C4-2B (cell line): ENCODE data around the gene TAMM41.

Experiments
- H3K27ac ChIP-seq: fragments of 450-650 bp; 2 replicates; pipeline ENCODE4 v1.5.1; 2017
- CTCF ChIP-seq: fragments of 450-650 bp; conservative IDR thresholded peaks from 2 replicates; pipeline ENCODE4 v1.5.1; 2017; ENCODE audit warnings: mild to moderate bottlenecking
- ZFX ChIP-seq: fragments of 450-650 bp; IDR thresholded peaks from 2 replicates; pipeline ENCODE4 v1.6.1; 2017

Gene TAMM41

GRCh38 chr3:11845651-11846050, 1.0 kb downstream of the TAMM41 start:
- H3K27ac ChIP-seq, result peak overlapping the region; percentile 83; the same call in 1 of the 2 replicates
- TF ChIP-seq CTCF (no peak), ZFX (no peak)

- H3K27ac ChIP-seq, result no peak overlapping the region
- no peak for TF ChIP-seq CTCF
- TF ChIP-seq ZFX, result no peak
These were observed 1.8 kb downstream of the TAMM41 start for GRCh38 chr3:11844891-11845290.

GRCh38 chr3:11835028-11835639, 11.6 kb downstream of the TAMM41 start:
- H3K27ac ChIP-seq, result no peak overlapping the region
- no peak for TF ChIP-seq ZFX
- peak; percentile 71 for TF ChIP-seq CTCF

GRCh38 chr3:11832981-11833905, 13.4 kb downstream of the TAMM41 start:
- TF ChIP-seq CTCF (no peak), ZFX (no peak)
- no peak overlapping the region for H3K27ac ChIP-seq

- TF ChIP-seq ZFX, result no peak
- TF ChIP-seq CTCF, result no peak
- H3K27ac ChIP-seq, result no peak overlapping the region
These were observed 17.3 kb downstream of the TAMM41 start for GRCh38 chr3:11829416-11829815.

- no peak overlapping the region for H3K27ac ChIP-seq
- TF ChIP-seq CTCF, result no peak
- TF ChIP-seq ZFX, result no peak
These were observed 19.9 kb downstream of the TAMM41 start for GRCh38 chr3:11826628-11827265.

GRCh38 chr3:11825301-11825700, 21.4 kb downstream of the TAMM41 start:
- no peak overlapping the region for H3K27ac ChIP-seq
- TF ChIP-seq CTCF (no peak), ZFX (no peak)
